ENCODE results near the gene OR2G2.

GRCh38 chr1:247540581-247540980 is 47.6 kb upstream of the OR2G2 start:
- TF ChIP-seq CTCF (conservative IDR thresholded peaks at IDR 0.05) (no peak), ZFX (IDR thresholded peaks at IDR 0.05) (no peak)
